ENCODE results near the gene HYAL3.
A peak's percentile ranks its signal among the peaks of the same experiment; 100 is the strongest.

Gene HYAL3

DNA sequence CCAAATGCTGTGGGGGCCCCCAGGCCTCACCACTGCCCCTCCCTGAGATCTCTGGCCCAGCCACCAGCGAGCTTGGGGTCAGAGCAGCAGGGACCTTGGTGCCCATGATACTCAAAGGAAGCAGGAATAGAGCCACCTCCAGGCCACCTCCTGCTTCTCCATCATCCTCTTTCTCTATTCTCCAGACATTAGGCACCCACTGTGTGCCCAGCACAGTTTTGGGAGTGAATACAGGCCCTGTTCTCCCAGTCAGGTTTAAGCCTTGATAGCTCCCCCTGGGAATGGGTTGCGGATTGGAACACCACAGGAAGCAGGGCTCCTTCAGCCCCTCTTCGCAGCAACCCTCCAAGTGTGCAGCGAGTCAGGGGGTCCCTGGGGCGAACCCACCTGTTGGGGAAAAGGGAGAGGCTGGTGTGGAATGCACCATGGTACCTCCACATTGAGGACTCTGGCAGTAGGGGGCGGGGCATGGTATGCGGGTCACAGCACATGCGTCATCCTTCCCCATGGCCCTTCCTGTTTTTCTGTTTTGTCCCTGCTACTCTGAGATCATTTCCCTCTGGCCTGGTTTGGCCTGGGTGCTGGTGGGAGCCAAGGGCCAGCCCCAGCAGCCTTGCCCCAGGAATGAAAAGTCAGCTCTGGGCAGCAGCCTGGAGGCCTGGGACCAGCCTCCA lies 44.5 kb downstream of the HYAL3 start:
- peak; percentile 61 for DNase-seq

DNA sequence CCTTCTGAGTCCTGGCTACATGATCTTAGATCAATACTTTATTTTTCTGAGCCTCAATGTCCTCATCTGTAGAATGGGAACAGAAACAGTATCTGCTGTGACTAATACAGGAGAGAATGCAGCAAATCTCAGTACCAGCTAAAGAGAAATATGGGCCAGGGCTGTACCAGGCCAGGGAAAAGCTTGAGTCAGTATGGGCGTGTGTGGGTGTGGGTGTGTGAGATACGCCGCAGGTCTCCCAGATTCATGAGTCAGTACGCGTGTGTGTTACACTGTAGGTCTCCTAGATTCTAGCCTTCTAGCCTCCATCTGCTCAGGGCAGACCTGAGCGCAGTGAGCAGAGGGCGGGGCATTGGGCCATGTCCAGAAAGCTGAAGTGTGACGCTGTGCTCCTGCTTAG lies 48.0 kb downstream of the HYAL3 start:
- DNase-seq, result no peak

DNA sequence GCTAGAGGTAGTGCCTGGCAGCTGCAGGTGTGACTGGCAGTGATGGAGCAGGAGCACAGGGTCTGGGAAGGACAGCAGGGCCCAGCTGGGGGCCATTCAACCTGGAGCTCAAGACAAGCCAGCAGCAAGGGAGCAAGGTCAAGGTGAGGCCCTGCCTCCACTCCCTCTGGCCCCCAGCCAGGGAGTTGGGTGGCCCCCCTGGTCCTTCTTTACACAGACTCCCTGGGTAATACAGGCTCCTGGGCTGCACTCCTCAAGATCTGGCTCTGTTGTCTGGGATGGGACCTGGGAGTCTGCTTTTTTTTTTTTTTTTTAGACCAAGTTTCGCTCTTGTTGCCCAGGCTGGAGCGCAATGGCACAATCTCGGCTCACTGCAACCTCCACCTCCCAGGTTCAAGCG lies 48.7 kb downstream of the HYAL3 start:
- DNase-seq, result no peak

DNA sequence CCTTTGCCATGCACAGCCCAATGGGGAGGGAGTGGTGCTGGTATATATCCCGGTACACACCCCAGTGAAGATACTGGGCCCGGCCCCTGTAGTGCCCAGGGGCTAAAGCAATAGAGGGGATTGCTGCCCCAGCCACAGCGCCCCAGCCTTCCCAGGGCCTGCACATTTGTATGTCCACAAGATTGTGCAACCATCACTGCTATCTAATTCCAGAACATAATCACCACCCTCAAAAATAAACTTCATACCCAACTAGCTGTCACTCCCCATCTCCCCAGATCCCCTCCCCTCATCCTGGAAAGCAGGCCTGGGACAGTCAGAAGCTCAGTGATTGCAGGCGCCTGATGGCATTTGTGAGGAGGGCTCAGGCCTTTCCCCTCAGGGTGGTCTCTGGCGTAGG lies 49.7 kb downstream of the HYAL3 start:
- DNase-seq, result no peak

DNA sequence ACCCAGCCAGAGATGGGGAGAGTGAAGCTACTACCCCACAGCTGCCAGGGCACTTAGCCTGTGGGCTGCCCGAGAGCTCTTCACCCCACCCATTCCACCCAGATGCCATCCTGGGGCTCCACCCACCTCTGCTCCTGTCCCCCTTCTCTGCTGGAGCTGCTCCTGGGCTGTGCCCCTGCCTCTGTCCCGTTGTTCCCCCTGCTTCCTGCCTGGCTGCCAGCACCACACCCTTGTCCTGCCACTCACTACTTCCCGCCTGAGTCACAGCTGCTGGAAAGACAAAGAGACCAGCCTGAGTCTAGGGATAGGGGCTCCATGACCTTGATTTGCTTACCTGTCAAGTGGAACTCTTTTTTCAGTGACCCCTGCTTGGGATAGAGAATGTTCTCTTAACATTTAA lies 50.8 kb downstream of the HYAL3 start:
- DNase-seq, result no peak

DNA sequence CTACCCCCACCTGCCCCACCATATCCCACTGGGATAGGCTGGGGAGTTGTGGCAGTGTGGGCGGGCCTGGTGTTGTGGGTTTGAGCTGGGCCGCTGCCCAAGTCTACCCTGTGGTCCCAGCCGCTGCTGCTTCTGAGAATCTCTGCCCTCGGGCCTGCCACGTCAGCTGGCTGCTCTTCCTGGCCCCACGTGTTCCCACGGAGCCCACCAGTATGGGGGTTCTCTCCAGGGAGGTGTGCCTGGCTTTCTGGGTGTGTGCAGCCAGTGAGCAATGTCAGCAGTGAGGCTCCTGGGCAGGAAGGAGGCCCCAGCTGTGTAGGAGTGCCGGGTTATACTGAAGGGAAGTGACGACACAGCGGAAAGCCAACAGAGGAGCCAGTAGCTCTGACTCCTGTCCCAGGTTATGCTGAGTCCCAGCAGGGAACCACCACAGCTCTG lies 52.7 kb downstream of the HYAL3 start:
- peak; percentile 66 for DNase-seq

DNA sequence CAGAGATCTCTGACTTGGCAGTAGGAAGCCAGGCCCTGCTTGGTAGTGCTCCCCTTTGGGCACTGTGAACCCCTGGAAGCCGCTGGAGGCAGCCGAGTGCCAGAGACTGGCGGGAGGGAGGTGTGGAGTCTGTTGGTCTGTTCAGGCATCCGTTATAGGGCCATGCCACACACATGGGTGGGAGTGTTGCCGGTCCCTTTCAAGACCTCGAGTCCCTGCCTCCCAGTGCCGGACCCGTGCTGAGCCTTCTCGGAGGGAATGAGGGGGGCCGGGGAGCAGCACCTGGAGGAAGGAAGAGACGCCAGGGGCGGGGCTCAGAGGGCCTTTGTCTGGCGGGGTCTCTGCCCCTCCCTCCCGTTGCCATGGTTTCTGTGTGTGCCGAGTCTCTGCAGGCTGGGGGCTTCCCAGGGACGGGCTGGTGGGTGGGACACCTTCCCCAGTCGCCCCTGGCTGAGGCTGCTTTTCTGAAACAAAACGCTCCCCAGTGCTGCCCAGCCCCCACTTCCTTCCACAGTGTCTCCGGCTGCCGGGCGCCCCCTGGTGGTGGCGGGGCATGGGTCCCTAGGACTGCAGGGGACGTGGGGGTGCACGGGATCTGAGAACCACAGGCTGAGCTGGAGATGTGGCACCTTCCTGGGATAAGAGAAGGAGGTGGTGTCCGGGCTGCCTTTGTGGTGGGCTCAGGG lies 53.2 kb downstream of the HYAL3 start:
- peak; percentile 77 for DNase-seq

DNA sequence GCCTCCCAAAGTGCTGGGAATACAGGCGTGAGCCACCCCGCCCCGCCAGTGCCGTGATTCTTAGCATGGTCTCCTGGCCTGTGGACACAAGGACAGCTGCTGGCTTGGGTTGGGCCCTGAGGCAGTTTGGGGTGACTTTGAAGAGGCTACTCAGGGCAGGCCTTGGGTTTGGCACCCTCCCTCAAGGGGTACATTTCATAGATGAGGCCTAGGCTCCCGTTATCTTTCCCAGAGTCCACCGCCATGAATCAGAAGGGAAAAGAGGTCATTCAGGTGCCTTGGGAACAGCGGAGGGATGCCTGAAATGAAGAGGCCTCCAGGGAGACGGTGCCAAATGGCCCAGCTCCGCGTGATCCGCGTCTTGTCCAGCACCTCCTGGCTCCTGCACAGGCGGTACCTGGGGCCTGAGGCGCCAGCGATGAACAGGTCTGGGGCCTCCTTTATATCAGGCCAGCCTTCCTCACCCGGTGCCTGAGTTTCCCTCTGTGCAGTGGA lies 53.9 kb downstream of the HYAL3 start:
- no peak for DNase-seq

DNA sequence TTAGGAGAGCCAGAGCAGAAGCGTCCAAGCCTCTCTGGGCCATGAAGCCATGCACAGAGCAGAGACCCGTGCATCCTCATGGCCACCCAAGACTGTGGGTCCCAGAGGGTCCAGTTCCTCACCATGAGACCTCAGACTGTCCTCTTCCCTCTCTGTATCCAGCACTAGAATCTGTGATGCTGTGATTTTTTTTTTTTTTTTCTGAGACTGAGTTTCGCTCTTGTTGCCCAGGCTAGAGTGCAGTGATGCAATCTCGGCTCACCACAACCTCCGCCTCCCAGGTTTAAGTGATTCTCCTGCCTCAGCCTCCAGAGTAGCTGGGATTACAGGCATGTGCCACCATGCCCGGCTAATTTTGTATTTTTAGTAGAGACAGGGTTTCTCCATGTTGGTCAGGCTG lies 54.4 kb downstream of the HYAL3 start:
- peak; percentile 39 for DNase-seq

DNA sequence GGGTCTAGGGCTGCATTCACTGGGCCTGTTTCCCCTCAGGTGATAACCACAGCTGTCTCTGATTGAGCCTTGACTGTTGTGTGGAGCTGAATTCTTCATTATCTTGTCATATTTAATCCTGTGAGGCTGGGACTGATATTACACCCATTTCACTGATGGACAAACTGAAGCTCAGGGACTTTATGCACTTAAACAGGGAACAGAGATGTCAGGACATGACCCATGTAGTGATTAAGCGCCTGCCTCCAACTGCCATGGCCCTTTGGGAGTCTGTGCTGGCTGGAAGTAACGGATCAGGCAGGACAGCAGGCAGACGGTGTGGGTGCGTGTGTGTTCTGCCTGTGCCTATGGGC lies 55.7 kb downstream of the HYAL3 start:
- no peak for DNase-seq

DNA sequence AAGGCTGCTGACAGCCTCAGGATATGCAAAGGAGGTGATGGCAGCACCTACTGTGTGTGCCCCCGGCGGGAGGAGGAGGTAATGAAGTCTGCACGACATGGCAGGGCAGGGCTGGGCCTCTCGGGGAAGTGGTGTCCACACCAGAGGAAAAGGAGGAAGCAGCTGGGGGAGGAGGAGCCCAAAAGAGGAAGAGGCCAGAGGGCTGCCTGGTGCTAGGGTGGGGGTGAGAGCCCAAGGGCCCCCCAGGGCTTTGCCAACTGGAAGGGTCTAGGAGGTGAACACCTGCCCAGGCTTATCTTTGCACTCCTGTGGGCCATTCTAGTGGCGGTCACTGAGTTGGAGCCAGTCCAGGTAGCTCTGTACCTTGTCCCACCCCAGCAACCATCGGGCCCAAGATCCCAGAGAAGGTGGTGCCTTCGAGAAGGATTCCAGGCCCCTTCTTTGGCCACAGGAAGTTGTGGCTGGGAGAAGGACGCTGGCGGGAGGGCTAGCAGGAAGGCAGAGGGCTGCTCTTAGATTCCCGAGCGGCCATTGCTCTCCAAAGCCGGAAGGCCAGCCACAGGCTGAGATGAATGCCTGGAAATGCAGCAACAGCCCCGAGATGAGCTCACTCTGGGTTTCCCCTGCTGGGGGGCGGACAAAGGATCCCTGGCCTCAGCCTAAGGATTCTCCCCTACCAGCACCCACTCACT lies 56.2 kb downstream of the HYAL3 start:
- peak; percentile 92 for DNase-seq
